Transverse colon (tissue), 4 donors: Measurements from ENCODE around the gene CTBP2. TPM values are rescaled to one million over a fixed set of nuclear protein-coding genes. Genes with fewer than 3 reads are reported as not detected.

ENCODE experiments used
- DNase-seq: peaks from one replicate; pipeline ENCODE4 v3.0.0-alpha.2; 2019
- H3K27ac ChIP-seq, 4 donors: fragments of 200-600 bp; sonication (generic); 2 replicates each; pipeline ENCODE4 v1.5.1; 2016 to 2018; ENCODE audit warnings: inconsistent platforms in 4 of 4
- H3K27me3 ChIP-seq: fragments of 200-600 bp; sonication (generic); 2 replicates; pipeline ENCODE4 v1.5.1; 2017; ENCODE audit warnings: inconsistent platforms
- H3K36me3 ChIP-seq, 4 donors: fragments of 200-600 bp; sonication (generic); 2 replicates each; pipeline ENCODE4 v1.5.1; 2017 to 2019; ENCODE audit warnings: inconsistent platforms in 4 of 4
- H3K4me1 ChIP-seq, 4 donors: fragments of 200-600 bp; sonication (generic); 2 replicates each; pipeline ENCODE4 v1.5.1; 2017 to 2020; ENCODE audit warnings: inconsistent platforms in 4 of 4
- H3K4me3 ChIP-seq, 4 donors: fragments of 200-600 bp; sonication (generic); 1 replicate in 1 of 4; 2 replicates in 3 of 4; pipeline versions ENCODE4 v1.5.1 to v1.6.1; 2017 to 2019; ENCODE audit warnings: inconsistent platforms in 4 of 4
- H3K9me3 ChIP-seq, 2 donors: fragments of 200-600 bp; sonication (generic); 2 replicates each; pipeline ENCODE4 v1.5.1; 2017 to 2019; ENCODE audit warnings: inconsistent platforms in 2 of 2
- CTCF ChIP-seq, 5 experiments: fragments of 200-600 bp in 3 of 5; fragments of 450-650 bp in 2 of 5; sonication (generic) in 3 of 5; IDR thresholded peaks; 1 replicate in 2 of 5; 2 replicates in 3 of 5; pipeline ENCODE4 v1.5.1; 2016 to 2017; ENCODE audit warnings: antibody characterized with exemption in 5 of 5, inconsistent platforms in 3 of 5, mild to moderate bottlenecking in 2 of 5, moderate library complexity in 1 of 5
- EP300 ChIP-seq: sonication (generic); formaldehyde crosslinking; IDR thresholded peaks from one replicate; pipeline ENCODE4 v1.6.1; 2017; ENCODE audit warnings: antibody characterized with exemption, low read depth
- POLR2A ChIP-seq: fragments of 450-650 bp; IDR thresholded peaks from one replicate; pipeline ENCODE4 v1.6.1; 2016; ENCODE audit warnings: antibody characterized with exemption, mild to moderate bottlenecking, moderate library complexity
- POLR2AphosphoS5 ChIP-seq, 3 donors: sonication (generic); formaldehyde crosslinking; IDR thresholded peaks; one replicate each; pipeline ENCODE4 v1.6.1; 2016; ENCODE audit warnings: antibody characterized with exemption in 3 of 3
- WGBS, 2 donors: methylation state at CpG; one replicate each; pipeline ENCODE4 v1.1.5; 2018; ENCODE audit warnings: low coverage in 1 of 2; 5-methylcytosine and 5-hydroxymethylcytosine counted together
- in situ Hi-C, 4 donors: fragments of 200-750 bp; cut with MboI; loops; one replicate each; pipeline versions ENCODE4 v1.15.0 to v1.15.1; 2017; ENCODE audit warnings: low sequenced_read_pairs in 3 of 4, low pct_ligation_motif_present in 1 of 4, low pct_unique_long_range_greater_than_20kb in 1 of 4
- intact Hi-C: fragments of 100-400 bp; cut with DNase I; formaldehyde crosslinking; loops from one replicate; pipeline ENCODE4 v1.15.1; 2023; ENCODE audit warnings: low total_unique reads
- total RNA-seq, 4 donors: library from RNA; depleted of rRNA; stranded (reverse); fragments of >200 nt; gene quantifications; one replicate each; pipeline ENCODE4 v1.1.0, GENCODE V29; 2016

CTBP2 gene
- total RNA-seq, 4 donors from 2014 or later: 71.9 to 247 (median 98.4) TPM

GRCh38 chr10:125112697-125113494 is 47.5 kb downstream of the CTBP2 start:
- no peaks in the 10 kb centered on the region for H3K9me3 ChIP-seq
- H3K4me3 ChIP-seq: no peak overlapping the region
- in situ Hi-C loops: no loop called here
- WGBS, 2 donors: 89% methylated on average over 2 of the region's 2 CpGs; no CpG with 5 or more reads in 1 of the 2 donors
- H3K36me3 ChIP-seq: peaks cover 0 to 17% (median 5%) of the 10 kb centered on the region in 4 donors
- TF ChIP-seq EP300 (no peak), CTCF (IDR thresholded peaks at IDR 0.05) (no peak), POLR2A (no peak), POLR2AphosphoS5 (IDR thresholded peaks at IDR 0.05) (no peak)
- no peak for DNase-seq
- peaks cover 3 to 28% (median 24%) of the 10 kb centered on the region in 4 donors for H3K4me1 ChIP-seq
- no peaks in the 10 kb centered on the region for H3K27me3 ChIP-seq
- peak overlapping the region in 3 of 4 donors; percentile 13 to 33 (median 28) for H3K27ac ChIP-seq
- intact Hi-C loops: loop anchor here (10.0 kb wide), 1 partner anchor 48 kb away; no protein-coding TSS in a partner anchor

- Histone ChIP-seq H3K27me3 (no peaks in the 10 kb centered on the region), H3K27ac (no peak overlapping the region), H3K4me3 (no peak overlapping the region), H3K9me3 (no peaks in the 10 kb centered on the region), H3K4me1 (peaks cover 3 to 20% (median 17%) of the 10 kb centered on the region in 4 donors), H3K36me3 (peaks cover 0 to 18% (median 9%) of the 10 kb centered on the region in 4 donors)
- DNase-seq: no peak
- in situ Hi-C loops: no loop called here
- intact Hi-C loops: loop anchor here (10.0 kb wide), 1 partner anchor 46 kb away; no protein-coding TSS in a partner anchor
- TF ChIP-seq POLR2AphosphoS5 (IDR thresholded peaks at IDR 0.05) (no peak), EP300 (no peak), POLR2A (no peak), CTCF (IDR thresholded peaks at IDR 0.05) (no peak)
- 59 to 64% methylated on average over 5 of the region's 5 CpGs for WGBS, 2 donors
These were observed 49.1 kb downstream of the CTBP2 start for GRCh38 chr10:125111118-125111727.

DNA sequence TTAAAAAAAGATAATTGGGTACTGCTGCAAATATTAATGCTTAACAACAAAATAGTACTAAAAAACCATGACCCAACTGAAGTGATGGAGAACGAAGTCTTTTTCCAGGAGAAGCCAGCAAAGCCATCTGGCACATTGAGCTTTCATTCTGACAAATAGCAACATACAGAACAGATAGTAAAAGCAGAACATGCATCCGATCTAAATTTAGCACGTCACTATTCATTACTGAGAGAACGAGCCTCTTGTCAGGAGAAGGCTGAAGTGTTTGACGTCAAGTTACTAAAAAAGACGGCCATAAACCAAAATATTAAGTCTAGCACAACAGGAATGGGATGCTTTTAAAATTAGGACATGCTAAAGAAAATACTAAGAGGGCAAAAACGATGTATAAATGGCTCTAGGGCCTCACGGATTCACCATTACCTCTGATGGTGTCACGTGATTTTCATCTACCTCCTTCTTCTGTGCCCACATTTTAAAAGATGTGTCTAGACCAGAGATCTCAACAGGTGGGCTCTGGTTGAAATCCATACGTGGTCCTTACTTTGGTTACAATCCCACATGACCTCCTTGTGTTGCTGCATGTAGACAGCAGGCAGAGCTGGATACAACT is 52.3 kb downstream of the CTBP2 start:
- TF ChIP-seq CTCF (IDR thresholded peaks at IDR 0.05): no peak
- no peak for TF ChIP-seq POLR2AphosphoS5 (IDR thresholded peaks at IDR 0.05)
- no peak for TF ChIP-seq EP300
- no peak for TF ChIP-seq POLR2A
- no peak overlapping the region for H3K4me3 ChIP-seq
- in situ Hi-C loops: no loop called here
- WGBS, 2 donors: 87 to 88% methylated on average over 8 to 10 of the region's 10 CpGs
- H3K9me3 ChIP-seq: no peaks in the 10 kb centered on the region
- peaks cover under 1 to 19% (median 17%) of the 10 kb centered on the region in 4 donors for H3K4me1 ChIP-seq
- H3K36me3 ChIP-seq: peaks cover 0 to 18% (median 9%) of the 10 kb centered on the region in 4 donors
- no peak overlapping the region for H3K27ac ChIP-seq
- DNase-seq: no peak
- H3K27me3 ChIP-seq: no peaks in the 10 kb centered on the region
- intact Hi-C loops: no loop called here
